GM18868 (cell line): Measurements from ENCODE around the gene PIK3R5.
A peak's percentile ranks its signal among the peaks of the same experiment; 100 is the strongest.
"Not testable (repeated sequence)": the region's sequence is repeated elsewhere in the genome, so short reads cannot be mapped to it uniquely, and the experiment has no call there.

Source experiments
- ATAC-seq: cut with Tn5 transposase; IDR thresholded peaks from one replicate; pipeline ENCODE4 v1.9.1; 2021; ENCODE audit warnings: mild to moderate bottlenecking, moderate library complexity; ENCODE audit not compliant: unreplicated experiment

The PIK3R5 gene

GRCh38 chr17:8965394-8966168 lies at the start of gene PIK3R5:
PIK3R5 (minus strand) TSS chr17:8965707; CDS start chr17:8911494, 54,213 bp downstream.
- ATAC-seq = peak; percentile 81

- no peak for ATAC-seq
These were observed 45.5 kb upstream of the PIK3R5 start for GRCh38 chr17:9011001-9011400.

- ATAC-seq = no peak
These were observed 44.2 kb upstream of the PIK3R5 start for GRCh38 chr17:9009737-9010136.

- ATAC-seq = no peak
These were observed 43.6 kb upstream of the PIK3R5 start for GRCh38 chr17:9009096-9009495.

GRCh38 chr17:9007052-9007714 lies 41.7 kb upstream of the PIK3R5 start:
- ATAC-seq = no peak

GRCh38 chr17:9006175-9006767 lies 40.8 kb upstream of the PIK3R5 start:
- no peak for ATAC-seq

- ATAC-seq = no peak
These were observed 39.4 kb upstream of the PIK3R5 start for GRCh38 chr17:9004961-9005285.

GRCh38 chr17:9004132-9004960 lies 38.8 kb upstream of the PIK3R5 start:
- ATAC-seq = no peak

- ATAC-seq = no peak
These were observed 38.0 kb upstream of the PIK3R5 start for GRCh38 chr17:9003355-9004131.

- ATAC-seq = no peak
These were observed 37.3 kb upstream of the PIK3R5 start for GRCh38 chr17:9002606-9003354.

GRCh38 chr17:9002227-9002605 lies 36.7 kb upstream of the PIK3R5 start:
- ATAC-seq = no peak

- ATAC-seq = no peak
These were observed 36.1 kb upstream of the PIK3R5 start for GRCh38 chr17:9001559-9001958.

GRCh38 chr17:8997994-8998628 lies 32.6 kb upstream of the PIK3R5 start:
- ATAC-seq = peak; percentile 50

- ATAC-seq = no peak
These were observed 30.2 kb upstream of the PIK3R5 start for GRCh38 chr17:8995711-8996110.

- ATAC-seq = no peak
These were observed 28.8 kb upstream of the PIK3R5 start for GRCh38 chr17:8994319-8994718.

- ATAC-seq = no peak
These were observed 26.2 kb upstream of the PIK3R5 start for GRCh38 chr17:8991514-8992285.

GRCh38 chr17:8988263-8988935 lies 22.9 kb upstream of the PIK3R5 start:
- ATAC-seq = not testable (repeated sequence)

- ATAC-seq = no peak
These were observed 20.8 kb upstream of the PIK3R5 start for GRCh38 chr17:8986295-8986694.
